Karpas-422 (cell line): ENCODE measurements around the gene MLIP. TPM values are rescaled to one million over a fixed set of nuclear protein-coding genes. Genes with fewer than 3 reads are reported as not detected.

ENCODE experiments used
- DNase-seq: peaks from one replicate; pipeline ENCODE4 v3.0.0-alpha.2; 2015
- H2AFZ ChIP-seq: fragments of 200-600 bp; sonication (generic); 2 replicates; pipeline ENCODE4 v1.6.1; 2014; ENCODE audit warnings: antibody characterized with exemption, low read length, mixed read lengths
- H3K27ac ChIP-seq: fragments of 200-600 bp; sonication (generic); 2 replicates; pipeline ENCODE4 v1.5.1; 2014; ENCODE audit warnings: mild to moderate bottlenecking, low read length, moderate library complexity
- H3K27me3 ChIP-seq: fragments of 200-600 bp; sonication (generic); 2 replicates; pipeline ENCODE4 v1.6.1; 2014; ENCODE audit warnings: low read length, mixed read lengths
- H3K36me3 ChIP-seq: fragments of 200-600 bp; sonication (generic); 2 replicates; pipeline ENCODE4 v1.6.1; 2014; ENCODE audit warnings: low read length, mixed read lengths; ENCODE audit not compliant: insufficient read depth
- H3K4me1 ChIP-seq: fragments of 200-600 bp; sonication (generic); 2 replicates; pipeline ENCODE4 v1.6.1; 2014; ENCODE audit warnings: mild to moderate bottlenecking, low read length, mixed read lengths
- H3K4me2 ChIP-seq: fragments of 200-600 bp; sonication (generic); 2 replicates; pipeline ENCODE4 v1.6.1; 2014; ENCODE audit warnings: low read length, low read depth, mild to moderate bottlenecking; ENCODE audit not compliant: poor library complexity, severe bottlenecking
- H3K4me3 ChIP-seq: fragments of 200-600 bp; sonication (generic); 2 replicates; pipeline ENCODE4 v1.5.1; 2014; ENCODE audit warnings: mild to moderate bottlenecking, antibody characterized with exemption, low read length, mixed read lengths
- H3K79me2 ChIP-seq: fragments of 200-600 bp; sonication (generic); 2 replicates; pipeline ENCODE4 v1.6.1; 2014; ENCODE audit warnings: mild to moderate bottlenecking, low read length, mixed read lengths
- H3K9ac ChIP-seq: fragments of 200-600 bp; sonication (generic); 2 replicates; pipeline ENCODE4 v1.6.0; 2014; ENCODE audit warnings: low read length
- H3K9me2 ChIP-seq: fragments of 200-600 bp; sonication (generic), shearing (Covaris generic); replicated peaks from 2 replicates; pipeline ENCODE4 v1.6.0; 2014; ENCODE audit warnings: mild to moderate bottlenecking, low read length, moderate library complexity; ENCODE audit not compliant: insufficient read depth
- H3K9me3 ChIP-seq: fragments of 300-700, 200-600 bp; sonication (generic); 2 replicates; pipeline ENCODE4 v1.6.1; 2014; ENCODE audit warnings: low read length, mixed read lengths
- H4K20me1 ChIP-seq: fragments of 200-600 bp; sonication (generic); 2 replicates; pipeline ENCODE4 v1.6.1; 2014; ENCODE audit warnings: mild to moderate bottlenecking, antibody characterized with exemption, low read length, low read depth; ENCODE audit not compliant: insufficient read depth
- total RNA-seq: library from RNA; depleted of rRNA; stranded (reverse); fragments of >200 nt; shearing (Covaris generic); gene quantifications from 2 replicates; pipeline ENCODE4 v1.2.3, GENCODE V29; 2014; ENCODE audit warnings: low replicate concordance

The MLIP gene
- total RNA-seq, 1 experiment from 2014 or later, result not detected

- no peak for DNase-seq
- H4K20me1 ChIP-seq, result no peaks in the 10 kb centered on the region
- no peaks in the 10 kb centered on the region for H3K27me3 ChIP-seq
- H3K9me3 ChIP-seq, result no peaks in the 10 kb centered on the region
- no peak overlapping the region for H3K4me3 ChIP-seq
- no peak overlapping the region for H3K27ac ChIP-seq
- H3K9ac ChIP-seq, result no peak overlapping the region
- no peaks in the 10 kb centered on the region for H3K9me2 ChIP-seq
- no peak overlapping the region for H2AFZ ChIP-seq
- no peaks in the 10 kb centered on the region for H3K4me1 ChIP-seq
- H3K4me2 ChIP-seq, result no peak overlapping the region
- no peaks in the 10 kb centered on the region for H3K36me3 ChIP-seq
- H3K79me2 ChIP-seq, result no peaks in the 10 kb centered on the region
Observed at GRCh38 chr6:54216336-54216735, 105.1 kb downstream of the MLIP start.

GRCh38 chr6:54217018-54217417 lies 105.8 kb downstream of the MLIP start:
- H2AFZ ChIP-seq, result no peak overlapping the region
- no peaks in the 10 kb centered on the region for H3K9me2 ChIP-seq
- no peaks in the 10 kb centered on the region for H3K79me2 ChIP-seq
- H3K9ac ChIP-seq, result no peak overlapping the region
- no peaks in the 10 kb centered on the region for H3K27me3 ChIP-seq
- H3K27ac ChIP-seq, result no peak overlapping the region
- no peaks in the 10 kb centered on the region for H4K20me1 ChIP-seq
- no peak overlapping the region for H3K4me3 ChIP-seq
- H3K36me3 ChIP-seq, result no peaks in the 10 kb centered on the region
- DNase-seq, result no peak
- no peak overlapping the region for H3K4me2 ChIP-seq
- no peaks in the 10 kb centered on the region for H3K4me1 ChIP-seq
- H3K9me3 ChIP-seq, result no peaks in the 10 kb centered on the region

GRCh38 chr6:54222217-54222616 lies 111.0 kb downstream of the MLIP start:
- H2AFZ ChIP-seq, result no peak overlapping the region
- H3K79me2 ChIP-seq, result no peaks in the 10 kb centered on the region
- H3K4me1 ChIP-seq, result no peaks in the 10 kb centered on the region
- no peaks in the 10 kb centered on the region for H3K36me3 ChIP-seq
- H3K4me3 ChIP-seq, result no peak overlapping the region
- H4K20me1 ChIP-seq, result no peaks in the 10 kb centered on the region
- no peak overlapping the region for H3K27ac ChIP-seq
- no peak overlapping the region for H3K9ac ChIP-seq
- H3K27me3 ChIP-seq, result no peaks in the 10 kb centered on the region
- no peaks in the 10 kb centered on the region for H3K9me2 ChIP-seq
- no peak for DNase-seq
- H3K9me3 ChIP-seq, result peaks cover 5% of the 10 kb centered on the region
- no peak overlapping the region for H3K4me2 ChIP-seq

DNA sequence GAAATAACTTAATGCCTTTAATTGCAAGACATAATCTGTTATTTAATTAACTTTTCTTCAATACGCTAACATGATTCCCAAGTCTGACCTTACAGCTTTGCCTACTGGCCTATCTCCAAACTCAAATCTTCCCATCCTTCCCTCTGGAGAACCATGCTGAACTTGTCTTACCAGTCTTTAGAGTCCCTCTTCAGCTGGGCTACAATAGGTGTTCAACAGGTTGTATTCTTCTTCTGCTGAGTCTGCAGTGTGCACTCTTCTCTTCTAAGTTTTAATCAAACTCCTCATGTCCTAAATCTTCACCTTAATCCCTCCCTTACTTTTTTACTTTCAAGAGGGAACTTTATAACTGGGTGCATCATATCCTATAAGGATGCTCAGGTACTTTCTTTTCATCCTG lies 121.5 kb downstream of the MLIP start:
- Histone ChIP-seq H3K9me2 (no peaks in the 10 kb centered on the region), H3K27me3 (no peaks in the 10 kb centered on the region), H3K4me1 (no peaks in the 10 kb centered on the region), H2AFZ (no peak overlapping the region), H4K20me1 (no peaks in the 10 kb centered on the region), H3K9me3 (no peaks in the 10 kb centered on the region), H3K27ac (no peak overlapping the region), H3K4me3 (no peak overlapping the region), H3K4me2 (no peak overlapping the region), H3K79me2 (no peaks in the 10 kb centered on the region), H3K36me3 (no peaks in the 10 kb centered on the region), H3K9ac (no peak overlapping the region)
- DNase-seq, result no peak

GRCh38 chr6:54234539-54234938 lies 123.3 kb downstream of the MLIP start:
- no peak overlapping the region for H3K4me2 ChIP-seq
- no peaks in the 10 kb centered on the region for H3K36me3 ChIP-seq
- no peaks in the 10 kb centered on the region for H3K79me2 ChIP-seq

DNA sequence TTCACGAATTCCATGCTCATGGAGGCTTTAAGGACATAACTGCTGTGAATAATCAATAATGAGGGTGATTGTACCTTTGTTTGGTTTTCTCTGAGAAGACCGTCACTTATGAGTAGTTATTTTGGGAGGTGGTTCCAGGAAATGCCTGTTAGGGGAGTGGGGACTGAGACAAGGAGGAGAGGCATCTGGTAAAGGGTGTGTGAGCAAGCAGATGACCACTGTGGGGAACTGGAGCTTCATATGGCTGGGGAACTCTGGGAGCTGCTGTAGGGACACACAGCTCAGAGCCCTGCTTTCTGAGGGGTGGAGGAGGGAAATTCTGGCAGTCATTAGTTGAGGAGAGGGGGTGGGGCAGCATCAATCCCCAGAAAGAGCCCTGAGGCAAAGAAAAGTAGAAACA lies 125.7 kb downstream of the MLIP start:
- no peak overlapping the region for H2AFZ ChIP-seq
- no peak for DNase-seq
- H3K79me2 ChIP-seq, result no peaks in the 10 kb centered on the region

More at GRCh38 chr6:54234539-54234938, 123.3 kb downstream of the MLIP start:
- Histone ChIP-seq H3K4me1 (no peaks in the 10 kb centered on the region), H2AFZ (no peak overlapping the region), H3K9me2 (no peaks in the 10 kb centered on the region), H4K20me1 (no peaks in the 10 kb centered on the region), H3K4me3 (no peak overlapping the region), H3K9me3 (no peaks in the 10 kb centered on the region), H3K9ac (no peak overlapping the region), H3K27me3 (no peaks in the 10 kb centered on the region), H3K27ac (no peak overlapping the region)
- no peak for DNase-seq

GRCh38 chr6:54238396-54238795 lies 127.2 kb downstream of the MLIP start:
- H3K27me3 ChIP-seq, result no peaks in the 10 kb centered on the region

More for the DNA sequence above, 125.7 kb downstream of the MLIP start:
- Histone ChIP-seq H3K4me3 (no peak overlapping the region), H3K27me3 (no peaks in the 10 kb centered on the region), H4K20me1 (no peaks in the 10 kb centered on the region), H3K36me3 (no peaks in the 10 kb centered on the region), H3K4me2 (no peak overlapping the region), H3K9ac (no peak overlapping the region), H3K9me2 (no peaks in the 10 kb centered on the region), H3K4me1 (no peaks in the 10 kb centered on the region), H3K9me3 (no peaks in the 10 kb centered on the region), H3K27ac (no peak overlapping the region)

GRCh38 chr6:54243699-54244098 lies 132.5 kb downstream of the MLIP start:
- Histone ChIP-seq H3K36me3 (no peaks in the 10 kb centered on the region), H3K9me2 (no peaks in the 10 kb centered on the region), H3K4me1 (no peaks in the 10 kb centered on the region), H3K79me2 (no peaks in the 10 kb centered on the region), H3K9me3 (no peaks in the 10 kb centered on the region), H2AFZ (no peak overlapping the region), H3K27me3 (no peaks in the 10 kb centered on the region), H3K4me2 (no peak overlapping the region), H3K4me3 (no peak overlapping the region), H3K9ac (no peak overlapping the region), H3K27ac (no peak overlapping the region), H4K20me1 (no peaks in the 10 kb centered on the region)
- no peak for DNase-seq

More at GRCh38 chr6:54238396-54238795, 127.2 kb downstream of the MLIP start:
- H3K4me3 ChIP-seq, result no peak overlapping the region
- no peaks in the 10 kb centered on the region for H3K4me1 ChIP-seq
- H3K36me3 ChIP-seq, result no peaks in the 10 kb centered on the region
- H3K9ac ChIP-seq, result no peak overlapping the region
- no peak for DNase-seq
- H3K9me2 ChIP-seq, result no peaks in the 10 kb centered on the region
- H3K27ac ChIP-seq, result no peak overlapping the region
- no peaks in the 10 kb centered on the region for H3K79me2 ChIP-seq
- no peaks in the 10 kb centered on the region for H3K9me3 ChIP-seq
- no peak overlapping the region for H3K4me2 ChIP-seq
- H2AFZ ChIP-seq, result no peak overlapping the region
- H4K20me1 ChIP-seq, result no peaks in the 10 kb centered on the region

DNA sequence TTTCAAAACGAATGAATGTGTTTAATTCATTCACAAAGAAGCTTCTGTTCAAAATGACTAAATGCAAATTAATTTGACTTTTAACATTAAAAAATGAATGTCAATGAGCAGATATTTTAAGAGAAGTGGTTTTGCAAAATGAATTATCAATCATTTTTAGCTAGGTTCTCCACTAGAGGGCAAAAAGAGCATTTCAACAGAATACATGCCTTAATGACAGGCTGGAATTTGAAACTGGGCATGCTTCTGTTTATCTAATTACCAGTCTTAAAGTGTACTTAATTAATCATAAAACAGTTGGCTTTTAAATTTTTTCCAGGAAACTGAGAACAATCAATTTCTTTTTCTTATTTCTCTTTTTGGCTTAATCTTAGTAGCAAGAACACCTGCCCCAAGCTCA lies 133.2 kb downstream of the MLIP start:
- H3K36me3 ChIP-seq, result no peaks in the 10 kb centered on the region
- H3K4me2 ChIP-seq, result no peak overlapping the region
- H3K79me2 ChIP-seq, result no peaks in the 10 kb centered on the region
- no peaks in the 10 kb centered on the region for H3K9me2 ChIP-seq
- H3K9me3 ChIP-seq, result no peaks in the 10 kb centered on the region
- H2AFZ ChIP-seq, result no peak overlapping the region
- no peaks in the 10 kb centered on the region for H3K27me3 ChIP-seq
- H3K9ac ChIP-seq, result no peak overlapping the region
- DNase-seq, result peak; percentile 59
- no peaks in the 10 kb centered on the region for H3K4me1 ChIP-seq
- H4K20me1 ChIP-seq, result no peaks in the 10 kb centered on the region
- no peak overlapping the region for H3K27ac ChIP-seq
- H3K4me3 ChIP-seq, result no peak overlapping the region
